ENCODE measurements around the gene SLC16A13.

Gene SLC16A13

GRCh38 chr17:7004398-7005253 is 31.2 kb upstream of the SLC16A13 start:
- TF ChIP-seq, protein P1, sequence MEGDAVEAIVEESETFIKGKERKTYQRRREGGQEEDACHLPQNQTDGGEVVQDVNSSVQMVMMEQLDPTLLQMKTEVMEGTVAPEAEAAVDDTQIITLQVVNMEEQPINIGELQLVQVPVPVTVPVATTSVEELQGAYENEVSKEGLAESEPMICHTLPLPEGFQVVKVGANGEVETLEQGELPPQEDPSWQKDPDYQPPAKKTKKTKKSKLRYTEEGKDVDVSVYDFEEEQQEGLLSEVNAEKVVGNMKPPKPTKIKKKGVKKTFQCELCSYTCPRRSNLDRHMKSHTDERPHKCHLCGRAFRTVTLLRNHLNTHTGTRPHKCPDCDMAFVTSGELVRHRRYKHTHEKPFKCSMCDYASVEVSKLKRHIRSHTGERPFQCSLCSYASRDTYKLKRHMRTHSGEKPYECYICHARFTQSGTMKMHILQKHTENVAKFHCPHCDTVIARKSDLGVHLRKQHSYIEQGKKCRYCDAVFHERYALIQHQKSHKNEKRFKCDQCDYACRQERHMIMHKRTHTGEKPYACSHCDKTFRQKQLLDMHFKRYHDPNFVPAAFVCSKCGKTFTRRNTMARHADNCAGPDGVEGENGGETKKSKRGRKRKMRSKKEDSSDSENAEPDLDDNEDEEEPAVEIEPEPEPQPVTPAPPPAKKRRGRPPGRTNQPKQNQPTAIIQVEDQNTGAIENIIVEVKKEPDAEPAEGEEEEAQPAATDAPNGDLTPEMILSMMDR (IDR thresholded peaks at IDR 0.05; ENCODE audit: low read depth, low read length): peak; percentile 63
- no peak for DNase-seq (ENCODE audit: extremely low read depth, low read depth)

GRCh38 chr17:7005716-7006115 is 30.1 kb upstream of the SLC16A13 start:
- TF ChIP-seq, protein P1 (IDR thresholded peaks at IDR 0.05; ENCODE audit: low read depth, low read length): no peak
- DNase-seq (ENCODE audit: extremely low read depth, low read depth): no peak

DNA sequence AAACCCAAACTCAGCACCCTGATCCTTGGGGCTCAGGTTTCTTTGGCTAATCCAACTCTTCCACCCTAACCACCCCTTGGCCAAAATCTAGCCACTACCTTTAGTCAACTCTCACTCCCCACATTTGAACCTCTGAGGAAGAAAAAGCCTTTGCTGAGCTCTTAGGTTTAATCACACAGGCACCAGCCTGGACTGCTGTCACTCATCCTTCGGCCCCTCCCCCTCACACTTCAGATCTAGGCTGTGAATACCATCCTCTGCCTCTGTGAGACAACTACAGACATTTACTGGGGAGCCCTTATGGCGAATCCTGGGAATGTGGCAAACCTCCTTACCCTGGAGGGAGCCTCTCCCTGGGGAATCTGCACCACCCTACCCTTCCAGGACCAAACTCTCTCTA is 28.7 kb upstream of the SLC16A13 start:
- TF ChIP-seq, protein P1 (IDR thresholded peaks at IDR 0.05; ENCODE audit: low read depth, low read length): no peak
- DNase-seq (ENCODE audit: extremely low read depth, low read depth): no peak

- TF ChIP-seq, protein P1 (IDR thresholded peaks at IDR 0.05; ENCODE audit: low read depth, low read length): no peak
- no peak for DNase-seq (ENCODE audit: extremely low read depth, low read depth)
These were observed 25.3 kb upstream of the SLC16A13 start for GRCh38 chr17:7010523-7010922.

GRCh38 chr17:7011415-7011814 is 24.4 kb upstream of the SLC16A13 start:
- TF ChIP-seq, protein P1 (IDR thresholded peaks at IDR 0.05; ENCODE audit: low read depth, low read length): no peak
- DNase-seq (ENCODE audit: extremely low read depth, low read depth): no peak

- TF ChIP-seq, protein P1 (IDR thresholded peaks at IDR 0.05; ENCODE audit: low read depth, low read length): no peak
- no peak for DNase-seq (ENCODE audit: extremely low read depth, low read depth)
These were observed 23.9 kb upstream of the SLC16A13 start for GRCh38 chr17:7011942-7012254.

- DNase-seq (ENCODE audit: extremely low read depth, low read depth): peak; percentile 95
- TF ChIP-seq, protein P1 (IDR thresholded peaks at IDR 0.05; ENCODE audit: low read depth, low read length): peak; percentile 47
These were observed 21.4 kb upstream of the SLC16A13 start for GRCh38 chr17:7014261-7014994.

Data from AG09319 (cell line).